Measurements from ENCODE around the gene CD63. TPM values are rescaled to one million over a fixed set of nuclear protein-coding genes. Genes with fewer than 3 reads are reported as not detected.

CD63 gene
- total and polyA plus RNA-seq, 2 of the 13 experiments (the other 11 are each of a cell fraction or from before 2014, with no cell fraction given), result 234 to 277 TPM

DNA sequence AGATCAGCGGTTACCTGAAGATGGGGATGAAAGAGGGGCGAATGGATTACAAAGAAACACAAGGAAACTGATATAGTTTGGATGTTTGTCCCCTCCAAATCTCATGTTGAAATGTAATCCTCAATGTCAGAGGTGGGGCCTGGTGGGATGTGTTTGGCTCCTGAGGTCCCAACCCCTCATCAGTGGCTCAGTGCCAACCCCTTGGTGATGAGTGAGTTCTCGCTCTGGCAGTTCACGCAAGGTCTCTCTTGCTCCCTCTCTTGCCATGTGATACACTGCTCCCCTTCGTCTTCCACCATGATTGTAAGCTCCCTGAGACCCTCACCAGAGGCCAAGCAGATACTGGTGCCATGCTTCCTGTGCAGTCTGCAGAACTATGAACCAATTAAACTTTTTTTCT is 49.1 kb downstream of the CD63 start (continued):
- TF ChIP-seq MXD1 (CRISPR knock-in tag; IDR thresholded peaks at IDR 0.05), result no peak
- TF ChIP-seq MBD4 (IDR thresholded peaks at IDR 0.05; ENCODE audit: borderline replicate concordance, low read length), result no peak
- TF ChIP-seq, protein P1, sequence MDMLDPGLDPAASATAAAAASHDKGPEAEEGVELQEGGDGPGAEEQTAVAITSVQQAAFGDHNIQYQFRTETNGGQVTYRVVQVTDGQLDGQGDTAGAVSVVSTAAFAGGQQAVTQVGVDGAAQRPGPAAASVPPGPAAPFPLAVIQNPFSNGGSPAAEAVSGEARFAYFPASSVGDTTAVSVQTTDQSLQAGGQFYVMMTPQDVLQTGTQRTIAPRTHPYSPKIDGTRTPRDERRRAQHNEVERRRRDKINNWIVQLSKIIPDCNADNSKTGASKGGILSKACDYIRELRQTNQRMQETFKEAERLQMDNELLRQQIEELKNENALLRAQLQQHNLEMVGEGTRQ (IDR thresholded peaks at IDR 0.05; ENCODE audit: low read depth, low read length), result no peak
- TF ChIP-seq, protein P1 (CRISPR knock-in tag; IDR thresholded peaks at IDR 0.05; ENCODE audit: borderline replicate concordance), result no peak
- no peak for TF ChIP-seq ZSCAN12 (CRISPR knock-in tag; IDR thresholded peaks at IDR 0.05)
- no peak for TF ChIP-seq ZNF407 (CRISPR knock-in tag; IDR thresholded peaks at IDR 0.05; ENCODE audit: not compliant biosample characterization)
- TF ChIP-seq IRF1 (CRISPR knock-in tag; IDR thresholded peaks at IDR 0.05; ENCODE audit: low read depth), result no peak
- TF ChIP-seq SMYD3 (CRISPR knock-in tag; IDR thresholded peaks at IDR 0.05), result no peak

Data from HepG2 (cell line).